ENCODE data around the gene ASPRV1. TPM values are rescaled to one million over a fixed set of nuclear protein-coding genes. Genes with fewer than 3 reads are reported as not detected.
A peak's percentile ranks its signal among the peaks of the same experiment; 100 is the strongest.
"Not testable (repeated sequence)": the region's sequence is repeated elsewhere in the genome, so short reads cannot be mapped to it uniquely, and the experiment has no call there.

Gene ASPRV1
- 0.91 TPM for polyA plus RNA-seq (2012; ENCODE audit: missing spikeins)

DNA sequence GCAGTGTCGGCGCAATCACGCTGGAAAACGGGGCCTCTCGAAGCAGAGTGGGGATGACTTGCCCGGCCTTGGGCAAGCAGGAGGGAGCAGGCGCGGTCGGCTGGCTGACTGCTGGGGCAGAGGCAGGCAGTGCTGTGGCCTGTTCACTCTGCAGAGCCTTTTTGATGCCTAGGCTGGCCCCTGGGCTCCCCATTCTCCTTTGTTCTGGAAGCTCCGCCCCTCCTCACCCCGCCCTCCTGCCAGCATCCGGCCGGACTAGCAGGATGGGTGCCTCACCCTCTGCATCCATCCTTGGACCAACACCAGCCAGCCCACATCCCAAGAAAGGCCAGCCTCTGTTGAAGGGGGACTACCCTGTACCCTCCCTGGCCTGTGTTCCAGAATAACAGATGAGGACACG is at the start of gene ASPRV1:
ASPRV1 (minus strand) TSS at position 136 of the 400 bp plus-strand sequence. CDS start 195 bp downstream, outside the sequence.
- DNase-seq (ENCODE audit: insufficient read length): no peak
- FAIRE-seq: no peak

DNA sequence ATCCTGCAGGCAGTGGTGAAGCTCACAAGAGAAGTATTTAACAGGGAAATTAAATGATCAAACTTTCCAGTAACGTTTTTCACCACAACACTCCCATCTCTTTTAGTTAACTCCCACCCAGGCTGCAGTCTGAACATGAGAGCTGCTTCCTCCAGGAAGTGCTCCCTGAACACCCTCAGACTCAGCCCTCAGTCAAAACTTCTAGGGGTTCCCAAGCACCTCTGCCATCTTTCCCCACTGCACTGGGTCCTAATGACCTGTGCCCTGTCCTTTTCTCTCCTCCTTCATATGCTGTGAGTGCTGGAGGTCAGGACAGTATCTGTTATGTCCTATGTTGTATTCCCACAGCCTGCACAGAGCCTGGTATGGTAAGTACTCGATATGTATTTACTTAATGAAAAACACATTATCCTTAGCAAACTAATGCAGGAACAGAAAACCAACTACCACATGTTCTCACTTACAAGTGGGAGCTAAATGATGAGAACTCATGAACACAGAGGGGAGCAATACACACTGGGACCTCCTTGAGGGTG is 49.2 kb upstream of the ASPRV1 start:
- DNase-seq (ENCODE audit: insufficient read length): no peak
- no peak for TF ChIP-seq POLR2AphosphoS5 (IDR thresholded peaks at IDR 0.05; ENCODE audit: low read depth, low read length)
- no peak for TF ChIP-seq POLR2A (IDR thresholded peaks at IDR 0.05; ENCODE audit: low read depth, low read length)
- no peak for TF ChIP-seq TAF1 (IDR thresholded peaks at IDR 0.05; ENCODE audit: borderline replicate concordance, low read depth, low read length)
- peak; percentile 48 for FAIRE-seq

More for the DNA sequence above, at the start of gene ASPRV1:
- no peak for TF ChIP-seq POLR2A (IDR thresholded peaks at IDR 0.05; ENCODE audit: low read depth, low read length)
- TF ChIP-seq POLR2AphosphoS5 (IDR thresholded peaks at IDR 0.05; ENCODE audit: low read depth, low read length): no peak
- no peak for TF ChIP-seq TAF1 (IDR thresholded peaks at IDR 0.05; ENCODE audit: borderline replicate concordance, low read depth, low read length)

- no peak for TF ChIP-seq POLR2AphosphoS5 (IDR thresholded peaks at IDR 0.05; ENCODE audit: low read depth, low read length)
Measured at GRCh38 chr2:70009762-70010575, 48.5 kb upstream of the ASPRV1 start.

GRCh38 chr2:70008290-70008689 is 46.9 kb upstream of the ASPRV1 start:
- FAIRE-seq: no peak
- no peak for DNase-seq (ENCODE audit: insufficient read length)
- TF ChIP-seq POLR2AphosphoS5 (IDR thresholded peaks at IDR 0.05; ENCODE audit: low read depth, low read length): no peak

More at GRCh38 chr2:70009762-70010575, 48.5 kb upstream of the ASPRV1 start:
- DNase-seq (ENCODE audit: insufficient read length): no peak
- no peak for FAIRE-seq

GRCh38 chr2:70007151-70007550 is 45.7 kb upstream of the ASPRV1 start:
- DNase-seq (ENCODE audit: insufficient read length): no peak
- TF ChIP-seq POLR2A (IDR thresholded peaks at IDR 0.05; ENCODE audit: low read depth, low read length): no peak
- no peak for TF ChIP-seq TAF1 (IDR thresholded peaks at IDR 0.05; ENCODE audit: borderline replicate concordance, low read depth, low read length)
- no peak for TF ChIP-seq POLR2AphosphoS5 (IDR thresholded peaks at IDR 0.05; ENCODE audit: low read depth, low read length)
- no peak for FAIRE-seq

DNA sequence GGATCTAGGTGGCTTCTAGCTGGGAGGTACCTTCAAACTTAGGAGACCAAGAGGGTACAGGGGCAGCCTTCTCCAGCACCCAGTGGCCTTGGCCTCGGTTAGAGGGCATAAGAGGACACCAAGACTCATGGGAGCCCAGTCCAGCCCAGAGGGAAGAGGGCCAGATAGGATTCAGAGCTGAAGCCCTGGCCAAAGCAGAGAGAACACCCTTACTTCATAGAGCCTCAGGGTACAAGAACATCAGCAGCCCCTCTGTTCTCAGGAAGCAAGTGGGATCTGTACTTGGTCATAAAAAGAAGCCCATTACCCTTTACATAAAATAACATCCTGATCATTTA is 45.0 kb upstream of the ASPRV1 start:
- FAIRE-seq (no peak), DNase-seq (ENCODE audit: insufficient read length) (no peak)
- no peak for TF ChIP-seq POLR2A (IDR thresholded peaks at IDR 0.05; ENCODE audit: low read depth, low read length)
- no peak for TF ChIP-seq POLR2AphosphoS5 (IDR thresholded peaks at IDR 0.05; ENCODE audit: low read depth, low read length)
- TF ChIP-seq TAF1 (IDR thresholded peaks at IDR 0.05; ENCODE audit: borderline replicate concordance, low read depth, low read length): no peak

DNA sequence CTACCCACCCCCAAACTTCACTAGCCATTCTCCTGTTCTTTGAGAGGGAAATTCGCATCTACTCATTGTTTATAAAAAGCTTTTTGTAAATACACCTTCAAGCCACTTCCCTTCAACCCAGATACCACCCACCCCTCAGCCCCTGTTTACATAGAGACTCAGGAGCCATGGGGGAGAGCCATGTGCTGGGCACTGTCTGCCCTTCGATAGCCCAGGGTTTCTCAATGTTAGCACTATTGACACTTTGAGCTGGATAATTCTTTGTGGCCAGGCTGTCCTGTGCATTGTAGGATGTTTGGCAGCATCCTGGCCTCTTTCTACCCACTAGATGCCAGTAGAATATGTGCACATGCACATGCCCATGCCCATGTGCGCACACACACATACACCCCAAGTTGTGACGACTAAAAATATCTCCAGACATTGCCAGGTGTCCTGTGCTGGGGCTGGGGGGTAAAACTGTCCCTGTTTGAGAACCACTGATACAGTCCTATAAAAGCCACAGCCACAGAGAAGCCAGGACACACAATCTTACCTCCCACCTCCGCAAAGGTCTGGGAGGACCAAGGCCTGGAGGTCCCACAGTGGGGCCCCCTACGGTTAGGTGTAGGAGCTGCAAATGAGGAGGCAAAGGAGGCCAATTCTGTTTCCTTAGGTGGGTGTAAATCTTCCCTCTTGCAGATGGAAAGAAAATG is 44.5 kb upstream of the ASPRV1 start:
- no peak for TF ChIP-seq POLR2A (IDR thresholded peaks at IDR 0.05; ENCODE audit: low read depth, low read length)
- no peak for TF ChIP-seq POLR2AphosphoS5 (IDR thresholded peaks at IDR 0.05; ENCODE audit: low read depth, low read length)
- no peak for TF ChIP-seq TAF1 (IDR thresholded peaks at IDR 0.05; ENCODE audit: borderline replicate concordance, low read depth, low read length)
- FAIRE-seq (no peak), DNase-seq (ENCODE audit: insufficient read length) (no peak)

GRCh38 chr2:70005216-70005615 is 43.8 kb upstream of the ASPRV1 start:
- TF ChIP-seq POLR2AphosphoS5 (IDR thresholded peaks at IDR 0.05; ENCODE audit: low read depth, low read length) (no peak), POLR2A (IDR thresholded peaks at IDR 0.05; ENCODE audit: low read depth, low read length) (no peak), TAF1 (IDR thresholded peaks at IDR 0.05; ENCODE audit: borderline replicate concordance, low read depth, low read length) (no peak)
- DNase-seq (ENCODE audit: insufficient read length): no peak
- no peak for FAIRE-seq

DNA sequence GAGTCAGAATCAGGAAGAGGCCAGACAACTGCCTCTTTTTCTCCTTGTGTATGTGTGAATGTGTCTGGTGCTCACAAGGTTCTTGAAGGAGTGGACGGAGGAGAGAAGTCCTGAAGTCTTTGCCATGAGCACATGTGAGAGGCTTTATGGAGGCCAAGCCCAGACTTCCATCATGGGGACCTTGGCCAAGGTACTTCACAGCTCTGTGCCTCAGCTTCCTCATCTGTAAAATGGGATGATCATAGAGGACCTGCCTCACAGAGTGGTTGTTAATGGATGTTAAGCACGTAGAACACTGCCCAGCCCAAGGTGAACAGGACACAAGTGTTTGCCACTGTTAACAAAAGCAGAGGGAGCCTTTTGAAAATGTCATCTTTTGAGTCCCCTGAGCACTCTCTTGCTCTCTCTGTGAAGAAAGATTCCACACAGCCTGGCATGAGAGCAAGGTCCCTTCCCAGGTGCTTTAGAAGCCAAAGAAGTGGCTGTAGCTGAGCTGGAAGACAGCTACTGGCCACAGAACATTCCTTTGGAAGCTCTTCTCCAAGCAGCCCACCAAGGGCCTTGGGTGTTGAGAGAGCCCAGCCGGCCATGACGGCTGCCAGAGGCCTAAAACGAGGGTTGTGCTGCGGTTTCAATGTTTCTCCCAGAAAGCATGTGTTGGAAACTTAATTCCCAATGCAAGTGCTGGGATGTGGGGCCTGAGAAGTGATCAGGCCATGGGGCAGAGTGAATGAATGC is 41.8 kb upstream of the ASPRV1 start:
- FAIRE-seq (no peak), DNase-seq (ENCODE audit: insufficient read length) (no peak)
- TF ChIP-seq TAF1 (IDR thresholded peaks at IDR 0.05; ENCODE audit: borderline replicate concordance, low read depth, low read length) (no peak), POLR2AphosphoS5 (IDR thresholded peaks at IDR 0.05; ENCODE audit: low read depth, low read length) (no peak), POLR2A (IDR thresholded peaks at IDR 0.05; ENCODE audit: low read depth, low read length) (no peak)

- TF ChIP-seq POLR2A (IDR thresholded peaks at IDR 0.05; ENCODE audit: low read depth, low read length) (no peak), POLR2AphosphoS5 (IDR thresholded peaks at IDR 0.05; ENCODE audit: low read depth, low read length) (no peak), TAF1 (IDR thresholded peaks at IDR 0.05; ENCODE audit: borderline replicate concordance, low read depth, low read length) (no peak)
- FAIRE-seq (no peak), DNase-seq (ENCODE audit: insufficient read length) (no peak)
Measured at GRCh38 chr2:70002241-70002899, 40.9 kb upstream of the ASPRV1 start.

DNA sequence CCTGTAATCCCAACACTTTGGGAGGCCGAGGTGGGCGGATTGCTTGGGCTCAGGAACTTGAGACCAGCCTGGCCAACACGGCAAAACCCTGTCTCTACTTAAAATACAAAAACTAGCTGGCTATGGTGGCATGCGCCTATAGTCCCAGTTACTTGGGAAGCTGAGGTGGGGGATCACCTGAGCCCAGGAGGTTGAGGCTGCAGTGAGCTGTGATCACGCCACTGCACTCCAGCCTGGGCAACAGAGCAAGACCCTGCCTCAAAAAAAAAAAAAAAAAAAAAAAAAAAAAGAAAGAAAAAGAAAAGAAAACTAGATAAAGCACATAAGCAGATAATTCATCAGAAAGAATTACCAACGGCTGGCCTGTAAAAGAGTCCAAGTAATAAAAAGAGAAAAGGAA is 39.1 kb upstream of the ASPRV1 start:
- DNase-seq (ENCODE audit: insufficient read length); FAIRE-seq: not testable (repeated sequence)

Measured in GM12892 (cell line).